H9 (cell line): ENCODE results near the gene IQCM. TPM values are rescaled to one million over a fixed set of nuclear protein-coding genes. Genes with fewer than 3 reads are reported as not detected.

ENCODE experiments used
- DNase-seq: peaks from one replicate; pipeline ENCODE4 v3.0.0-alpha.2; 2017
- H2AFZ ChIP-seq: one replicate; pipeline ENCODE4 v1.6.1; 2013; ENCODE audit warnings: mild to moderate bottlenecking, low read length, control low read depth, moderate library complexity
- H2AK5ac ChIP-seq: 2 replicates; pipeline ENCODE4 v1.6.1; 2013; ENCODE audit warnings: low read length, control low read depth, mixed read lengths; ENCODE audit not compliant: insufficient read length
- H2BK120ac ChIP-seq: one replicate; pipeline ENCODE4 v1.6.1; 2013; ENCODE audit warnings: low read depth, mild to moderate bottlenecking, low read length, control low read depth, inconsistent platforms; ENCODE audit not compliant: poor library complexity, severe bottlenecking
- H2BK12ac ChIP-seq: 2 replicates; pipeline ENCODE4 v1.6.1; 2013; ENCODE audit warnings: low read length, control low read depth, mixed read lengths, low read depth; ENCODE audit not compliant: insufficient read length
- H2BK15ac ChIP-seq: 2 replicates; pipeline ENCODE4 v1.6.1; 2013; ENCODE audit warnings: low read depth, low read length, control low read depth
- H2BK20ac ChIP-seq: one replicate; pipeline ENCODE4 v1.6.1; 2013; ENCODE audit warnings: low read depth, mild to moderate bottlenecking, low read length, control low read depth, inconsistent platforms; ENCODE audit not compliant: poor library complexity, severe bottlenecking
- H2BK5ac ChIP-seq: 2 replicates; pipeline ENCODE4 v1.6.1; 2013; ENCODE audit warnings: low read length, control low read depth, mixed read lengths; ENCODE audit not compliant: insufficient read length
- H3K14ac ChIP-seq: 2 replicates; pipeline ENCODE4 v1.6.1; 2013; ENCODE audit warnings: low read length, control low read depth; ENCODE audit not compliant: insufficient read depth
- H3K18ac ChIP-seq: 2 replicates; pipeline ENCODE4 v1.6.1; 2013; ENCODE audit warnings: low read depth, mild to moderate bottlenecking, mixed read lengths, low read length, control low read depth; ENCODE audit not compliant: insufficient read length
- H3K23ac ChIP-seq: 2 replicates; pipeline ENCODE4 v1.6.1; 2013; ENCODE audit warnings: low read length, control low read depth, mixed read lengths, low read depth; ENCODE audit not compliant: insufficient read length
- H3K23me2 ChIP-seq: 2 replicates; pipeline ENCODE4 v1.6.1; 2013; ENCODE audit warnings: low read depth, mild to moderate bottlenecking, mixed read lengths, low read length, control low read depth; ENCODE audit not compliant: insufficient read length, poor library complexity, severe bottlenecking
- H3K27ac ChIP-seq: 2 replicates; pipeline ENCODE4 v1.5.1; 2013; ENCODE audit warnings: low read length, control low read depth, mixed read lengths, low read depth; ENCODE audit not compliant: insufficient read length
- H3K27me3 ChIP-seq: 2 replicates; pipeline ENCODE4 v1.6.1; 2013; ENCODE audit warnings: low read length, control low read depth, inconsistent platforms; ENCODE audit not compliant: insufficient read depth
- H3K4ac ChIP-seq: 2 replicates; pipeline ENCODE4 v1.6.1; 2013; ENCODE audit warnings: low read depth, mild to moderate bottlenecking, control low read depth, inconsistent platforms, low read length, moderate library complexity
- H3K4me1 ChIP-seq: 2 replicates; pipeline ENCODE4 v1.6.1; 2013; ENCODE audit warnings: low read length, control low read depth, inconsistent platforms; ENCODE audit not compliant: insufficient read depth
- H3K4me2 ChIP-seq: 2 replicates; pipeline ENCODE4 v1.6.1; 2013; ENCODE audit warnings: low read length, control low read depth, mixed read lengths; ENCODE audit not compliant: insufficient read length, insufficient read depth
- H3K56ac ChIP-seq: 2 replicates; pipeline ENCODE4 v1.6.1; 2013; ENCODE audit warnings: low read depth, mild to moderate bottlenecking, mixed read lengths, low read length, control low read depth; ENCODE audit not compliant: insufficient read length
- H3K79me1 ChIP-seq: 2 replicates; pipeline ENCODE4 v1.6.1; 2013; ENCODE audit warnings: low read depth, mild to moderate bottlenecking, moderate library complexity, low read length, control low read depth, inconsistent platforms; ENCODE audit not compliant: insufficient read depth, poor library complexity, severe bottlenecking
- H3K79me2 ChIP-seq: 2 replicates; pipeline ENCODE4 v1.6.1; 2013; ENCODE audit warnings: low read length, control low read depth, inconsistent platforms; ENCODE audit not compliant: insufficient read depth
- H3K9ac ChIP-seq: 2 replicates; pipeline ENCODE4 v1.6.1; 2013; ENCODE audit warnings: low read length, control low read depth, mixed read lengths; ENCODE audit not compliant: insufficient read length; ENCODE audit errors: extremely low read depth
- H3K9me3 ChIP-seq: one replicate; pipeline ENCODE4 v1.6.1; 2013; ENCODE audit warnings: low read depth, low read length, inconsistent platforms; ENCODE audit not compliant: control insufficient read depth
- H3T11ph ChIP-seq: one replicate; pipeline ENCODE4 v1.6.1; 2013; ENCODE audit warnings: mild to moderate bottlenecking, low read length, control low read depth, inconsistent platforms
- H4K20me1 ChIP-seq: one replicate; pipeline ENCODE4 v1.6.1; 2013; ENCODE audit not compliant: control insufficient read depth, insufficient read length, insufficient read depth
- H4K5ac ChIP-seq: 2 replicates; pipeline ENCODE4 v1.6.1; 2013; ENCODE audit warnings: low read depth, mild to moderate bottlenecking, mixed read lengths, low read length, control low read depth; ENCODE audit not compliant: insufficient read length
- H4K8ac ChIP-seq: replicated peaks from 2 replicates; pipeline ENCODE4 v1.6.1; 2013; ENCODE audit warnings: low read length, control low read depth, mixed read lengths, low read depth; ENCODE audit not compliant: insufficient read length
- H4K91ac ChIP-seq: 2 replicates; pipeline ENCODE4 v1.6.1; 2013; ENCODE audit warnings: low read depth, mild to moderate bottlenecking, moderate library complexity, mixed read lengths, low read length, control low read depth; ENCODE audit not compliant: insufficient read length
- H3K27ac Mint-ChIP-seq, 3 experiments: 2 replicates in 2 of 3; 3 replicates in 1 of 3; pipeline ENCODE4 v1.8.0; 2020 to 2021; ENCODE audit warnings: mixed read lengths in 3 of 3, mild to moderate bottlenecking in 1 of 3, moderate library complexity in 1 of 3
- H3K27me3 Mint-ChIP-seq: 2 replicates; pipeline ENCODE4 v1.8.0; 2021; ENCODE audit warnings: low read depth, mild to moderate bottlenecking, moderate library complexity, mixed read lengths
- H3K36me3 Mint-ChIP-seq, 3 experiments: 2 replicates in 2 of 3; 3 replicates in 1 of 3; pipeline ENCODE4 v1.8.0; 2020 to 2021; ENCODE audit warnings: low read depth in 3 of 3, mixed read lengths in 3 of 3; ENCODE audit not compliant: insufficient read depth in 1 of 3
- H3K4me1 Mint-ChIP-seq, 2 experiments: 2 replicates each; pipeline ENCODE4 v1.8.0; 2020; ENCODE audit warnings: mixed read lengths in 2 of 2
- H3K4me3 Mint-ChIP-seq, 2 experiments: 2 replicates in 1 of 2; 3 replicates in 1 of 2; pipeline ENCODE4 v1.8.0; 2020 to 2021; ENCODE audit warnings: mild to moderate bottlenecking in 2 of 2, mixed read lengths in 2 of 2, moderate library complexity in 1 of 2
- H3K9me3 Mint-ChIP-seq, 2 experiments: 2 replicates in 1 of 2; 3 replicates in 1 of 2; pipeline ENCODE4 v1.8.0; 2020; ENCODE audit warnings: mild to moderate bottlenecking in 2 of 2, mixed read lengths in 2 of 2, moderate library complexity in 1 of 2
- CTCF ChIP-seq: fragments of 200-600 bp; sonication (generic); conservative IDR thresholded peaks from 3 replicates; pipeline ENCODE4 v1.8.0; 2021; ENCODE audit warnings: antibody characterized with exemption, mild to moderate bottlenecking
- WGBS: extraction: QIAGEN DNeasy Blood & Tissue Kit; methylation state at CpG from one replicate; pipeline ENCODE4 v1.1.7; 2013; ENCODE audit warnings: missing lambda C conversion rate, low lambda C conversion rate, mixed read lengths; ENCODE audit not compliant: insufficient read length; ENCODE audit errors: extremely low coverage; 5-methylcytosine and 5-hydroxymethylcytosine counted together
- total RNA-seq: library from RNA; stranded (reverse); gene quantifications from 2 replicates; pipeline ENCODE4 v1.2.1, GENCODE V29; 2021

Gene IQCM
- total RNA-seq, 1 experiment from 2014 or later = 0.15 TPM

- no peak for DNase-seq
- Histone ChIP-seq H3T11ph (no peak overlapping the region), H3K23me2 (no peaks in the 10 kb centered on the region), H4K8ac (no peak overlapping the region), H2BK120ac (no peak overlapping the region), H3K27ac (no peak overlapping the region), H3K9ac (no peak overlapping the region), H3K27me3 (no peaks in the 10 kb centered on the region), H3K4me2 (no peak overlapping the region), H3K14ac (no peak overlapping the region), H4K91ac (no peak overlapping the region), H3K18ac (no peak overlapping the region), H3K79me2 (no peaks in the 10 kb centered on the region), H4K5ac (no peak overlapping the region), H3K9me3 (no peaks in the 10 kb centered on the region), H2AK5ac (no peak overlapping the region), H2BK5ac (no peak overlapping the region), H2AFZ (no peak overlapping the region), H3K4ac (no peak overlapping the region), H2BK15ac (no peak overlapping the region), H3K4me1 (no peaks in the 10 kb centered on the region), H3K23ac (no peak overlapping the region), H3K79me1 (no peaks in the 10 kb centered on the region), H2BK20ac (no peak overlapping the region), H2BK12ac (no peak overlapping the region), H3K56ac (no peak overlapping the region), H4K20me1 (no peaks in the 10 kb centered on the region)
- Mint-ChIP-seq H3K36me3 (no peaks in the 10 kb centered on the region), H3K4me3 (no peak overlapping the region), H3K27ac (no peak overlapping the region), H3K9me3 (no peaks in the 10 kb centered on the region; a peak in 1 of 5 replicates), H3K27me3 (no peaks in the 10 kb centered on the region; the same call in 1 of the 2 replicates), H3K4me1 (no peaks in the 10 kb centered on the region)
- TF ChIP-seq CTCF = no peak
- WGBS = no CpG with 5 or more reads among the region's 2 CpGs
Measured at GRCh38 chr4:149443537-149443936, 372.1 kb downstream of the IQCM start.
